H1 (cell line): ENCODE measurements around the gene HDX.

Source experiments
- CREB1 ChIP-seq: IDR thresholded peaks from 2 replicates; pipeline ENCODE4 v1.6.1; 2012; ENCODE audit warnings: inconsistent platforms
- EZH2 ChIP-seq: fragments of 200-600 bp; sonication (generic); IDR thresholded peaks from 2 replicates; pipeline ENCODE4 v1.7.1; 2012; ENCODE audit warnings: low read depth, mild to moderate bottlenecking, moderate library complexity, low read length, inconsistent platforms; ENCODE audit not compliant: severe bottlenecking
- RFX5 ChIP-seq: IDR thresholded peaks from 2 replicates; pipeline ENCODE4 v1.6.1; 2011; ENCODE audit warnings: low read depth, low read length, improper control_type of control experiment, borderline replicate concordance
- SP2 ChIP-seq: IDR thresholded peaks from 2 replicates; pipeline ENCODE4 v1.6.1; 2012; ENCODE audit warnings: mild to moderate bottlenecking, low read length, inconsistent platforms
- TF ChIP-seq, protein P1 (sequence below), 3 experiments: IDR thresholded peaks; 1 replicate in 2 of 3; 2 replicates in 1 of 3; pipeline versions ENCODE4 v1.5.1 to v1.6.1; 2011; ENCODE audit warnings: low read length in 3 of 3, mild to moderate bottlenecking in 3 of 3, inconsistent platforms in 2 of 3, low read depth in 1 of 3, moderate library complexity in 1 of 3; ENCODE audit not compliant: insufficient read depth in 1 of 3; ENCODE audit errors: control extremely low read depth in 1 of 3

DNA sequence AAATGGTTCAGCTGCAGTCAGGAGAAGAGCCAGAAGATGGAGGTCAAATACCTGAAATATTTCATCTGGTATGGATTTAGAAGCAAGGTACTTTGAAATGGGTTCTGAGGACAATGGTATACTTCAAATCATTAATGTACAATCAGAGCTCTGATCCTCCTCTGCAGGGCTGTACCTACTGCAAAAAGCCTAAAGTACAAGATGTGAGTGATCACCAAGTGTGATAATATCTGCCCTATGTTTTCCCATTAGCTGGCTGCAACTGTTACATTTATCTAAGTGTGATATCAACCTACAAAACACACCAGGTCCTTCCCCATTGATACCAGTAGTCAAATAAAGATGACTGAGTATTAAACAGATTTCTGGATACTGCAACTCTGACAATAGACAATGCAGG is 25.1 kb downstream of the HDX start:
- TF ChIP-seq RFX5 (no peak), EZH2 (no peak), CREB1 (no peak), SP2 (no peak)
- TF ChIP-seq, protein P1, sequence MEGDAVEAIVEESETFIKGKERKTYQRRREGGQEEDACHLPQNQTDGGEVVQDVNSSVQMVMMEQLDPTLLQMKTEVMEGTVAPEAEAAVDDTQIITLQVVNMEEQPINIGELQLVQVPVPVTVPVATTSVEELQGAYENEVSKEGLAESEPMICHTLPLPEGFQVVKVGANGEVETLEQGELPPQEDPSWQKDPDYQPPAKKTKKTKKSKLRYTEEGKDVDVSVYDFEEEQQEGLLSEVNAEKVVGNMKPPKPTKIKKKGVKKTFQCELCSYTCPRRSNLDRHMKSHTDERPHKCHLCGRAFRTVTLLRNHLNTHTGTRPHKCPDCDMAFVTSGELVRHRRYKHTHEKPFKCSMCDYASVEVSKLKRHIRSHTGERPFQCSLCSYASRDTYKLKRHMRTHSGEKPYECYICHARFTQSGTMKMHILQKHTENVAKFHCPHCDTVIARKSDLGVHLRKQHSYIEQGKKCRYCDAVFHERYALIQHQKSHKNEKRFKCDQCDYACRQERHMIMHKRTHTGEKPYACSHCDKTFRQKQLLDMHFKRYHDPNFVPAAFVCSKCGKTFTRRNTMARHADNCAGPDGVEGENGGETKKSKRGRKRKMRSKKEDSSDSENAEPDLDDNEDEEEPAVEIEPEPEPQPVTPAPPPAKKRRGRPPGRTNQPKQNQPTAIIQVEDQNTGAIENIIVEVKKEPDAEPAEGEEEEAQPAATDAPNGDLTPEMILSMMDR (IDR thresholded peaks at IDR 0.05; ENCODE audit: control extremely low read depth in 1 of 3, insufficient read depth in 1 of 3, low read depth in 1 of 3, low read length in 3 of 3): no peak
